ENCODE results near the gene TMEM129. TPM values are rescaled to one million over a fixed set of nuclear protein-coding genes. Genes with fewer than 3 reads are reported as not detected.

Gene TMEM129
- total RNA-seq, 2 experiments from 2014 or later, result 39.2 to 44.0 TPM

DNA sequence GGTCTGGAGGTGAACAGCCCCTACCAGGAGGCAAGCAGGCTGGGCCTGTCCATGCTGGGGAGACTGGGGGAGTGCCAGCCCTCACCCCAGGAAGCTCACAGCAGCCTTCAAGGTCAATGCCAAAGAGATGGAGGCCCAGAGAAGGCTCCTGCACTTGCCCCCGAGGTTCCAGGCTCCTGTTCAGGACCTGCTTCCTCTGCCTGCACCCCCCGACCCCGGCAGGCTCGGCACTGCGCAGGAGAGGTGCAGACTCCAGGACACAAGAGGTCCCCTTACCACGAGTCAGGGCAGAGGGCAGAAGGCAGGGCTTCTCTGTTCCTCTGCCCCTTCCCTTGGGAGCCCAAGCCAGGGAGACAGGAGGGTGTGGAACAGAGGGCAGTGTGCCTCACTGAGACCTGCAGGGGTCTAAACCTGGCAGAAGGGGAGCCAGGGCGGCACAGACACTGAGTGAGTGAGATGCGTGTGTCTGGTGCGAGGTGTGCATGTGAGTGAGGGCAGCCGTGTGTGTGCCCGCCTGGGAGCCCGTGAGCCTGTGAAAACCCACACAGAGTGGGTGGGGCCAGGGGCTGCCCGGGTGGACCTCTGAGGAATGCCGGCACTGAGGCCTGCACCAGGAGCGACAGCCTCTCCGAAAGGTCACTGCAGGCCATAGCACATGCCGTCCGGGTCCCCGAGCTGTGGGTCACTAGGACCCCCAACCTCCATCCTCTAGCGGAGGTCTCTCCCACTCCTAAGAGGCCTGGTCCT is 41.3 kb upstream of the TMEM129 start:
- CTCF ChIA-PET (ENCODE audit: unreplicated experiment), result no interaction called here
- POLR2A ChIA-PET, result no interaction called here
- no TSS peak for BruUV-seq (replicated peaks)
- Histone ChIP-seq H3K36me3 (ENCODE audit: insufficient read depth, low read length) (no peaks in the 10 kb centered on the region), H2AFZ (ENCODE audit: low read length) (no peak overlapping the region), H3K4me2 (ENCODE audit: low read length) (no peak overlapping the region), H3K4me3 (ENCODE audit: low read depth, low read length, poor library complexity, severe bottlenecking) (no peak overlapping the region), H3K9me2 (ENCODE audit: insufficient read depth, low read length) (no peaks in the 10 kb centered on the region), H3K79me2 (ENCODE audit: insufficient read depth, low read depth, low read length) (no peaks in the 10 kb centered on the region), H3K27ac (ENCODE audit: low read depth, low read length, poor library complexity, severe bottlenecking) (no peak overlapping the region), H3K9me3 (ENCODE audit: low read length) (no peaks in the 10 kb centered on the region), H3K4me1 (ENCODE audit: insufficient read depth, low read length, poor library complexity, severe bottlenecking) (peaks cover 5% of the 10 kb centered on the region), H4K20me1 (ENCODE audit: insufficient read depth, low read length) (no peaks in the 10 kb centered on the region)
- TF ChIP-seq, protein P1, sequence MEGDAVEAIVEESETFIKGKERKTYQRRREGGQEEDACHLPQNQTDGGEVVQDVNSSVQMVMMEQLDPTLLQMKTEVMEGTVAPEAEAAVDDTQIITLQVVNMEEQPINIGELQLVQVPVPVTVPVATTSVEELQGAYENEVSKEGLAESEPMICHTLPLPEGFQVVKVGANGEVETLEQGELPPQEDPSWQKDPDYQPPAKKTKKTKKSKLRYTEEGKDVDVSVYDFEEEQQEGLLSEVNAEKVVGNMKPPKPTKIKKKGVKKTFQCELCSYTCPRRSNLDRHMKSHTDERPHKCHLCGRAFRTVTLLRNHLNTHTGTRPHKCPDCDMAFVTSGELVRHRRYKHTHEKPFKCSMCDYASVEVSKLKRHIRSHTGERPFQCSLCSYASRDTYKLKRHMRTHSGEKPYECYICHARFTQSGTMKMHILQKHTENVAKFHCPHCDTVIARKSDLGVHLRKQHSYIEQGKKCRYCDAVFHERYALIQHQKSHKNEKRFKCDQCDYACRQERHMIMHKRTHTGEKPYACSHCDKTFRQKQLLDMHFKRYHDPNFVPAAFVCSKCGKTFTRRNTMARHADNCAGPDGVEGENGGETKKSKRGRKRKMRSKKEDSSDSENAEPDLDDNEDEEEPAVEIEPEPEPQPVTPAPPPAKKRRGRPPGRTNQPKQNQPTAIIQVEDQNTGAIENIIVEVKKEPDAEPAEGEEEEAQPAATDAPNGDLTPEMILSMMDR (conservative IDR thresholded peaks at IDR 0.05; ENCODE audit: low read length), result no peak
- no peak for TF ChIP-seq EZH2phosphoT487 (IDR thresholded peaks at IDR 0.05; ENCODE audit: borderline replicate concordance, low read depth, low read length)
- no peak for DNase-seq (ENCODE audit: low spot score)
- intact Hi-C loops (cut with micrococcal nuclease; ENCODE audit: unreplicated experiment), result loop anchor here (5.0 kb wide), 1 partner anchor 50 kb away; no protein-coding TSS in a partner anchor

DNA sequence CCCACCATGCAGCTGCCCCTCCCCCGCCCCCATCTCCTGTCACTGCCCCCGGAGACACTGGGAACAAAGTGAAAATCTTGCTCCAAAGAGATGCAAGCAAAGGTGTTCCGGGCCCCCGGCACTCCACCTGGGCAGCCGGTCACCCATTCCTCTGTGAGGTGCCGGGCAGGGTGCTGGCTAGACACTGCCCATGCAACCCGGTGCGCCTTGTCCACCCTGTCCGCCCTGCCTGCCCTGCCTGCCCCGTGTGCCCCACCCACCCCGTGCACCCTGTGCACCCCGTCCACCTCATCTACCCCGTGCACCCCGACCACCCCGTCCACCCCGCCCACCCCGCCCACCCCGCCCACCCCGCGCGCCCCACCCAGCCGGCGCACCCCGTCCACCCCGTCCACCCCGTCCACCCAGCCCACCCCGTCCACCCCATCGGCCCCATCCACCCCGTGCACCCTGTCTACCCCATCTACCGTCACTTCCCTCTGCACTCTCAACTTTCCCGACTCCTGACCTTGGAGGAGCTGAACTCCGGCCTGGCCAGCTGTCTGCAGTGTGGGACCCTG is 40.1 kb upstream of the TMEM129 start:
- Histone ChIP-seq H3K79me2 (ENCODE audit: insufficient read depth, low read depth, low read length) (no peaks in the 10 kb centered on the region), H3K4me2 (ENCODE audit: low read length) (no peak overlapping the region), H3K4me1 (ENCODE audit: insufficient read depth, low read length, poor library complexity, severe bottlenecking) (no peaks in the 10 kb centered on the region), H4K20me1 (ENCODE audit: insufficient read depth, low read length) (no peaks in the 10 kb centered on the region), H3K27ac (ENCODE audit: low read depth, low read length, poor library complexity, severe bottlenecking) (no peak overlapping the region), H3K9me3 (ENCODE audit: low read length) (no peaks in the 10 kb centered on the region), H3K4me3 (ENCODE audit: low read depth, low read length, poor library complexity, severe bottlenecking) (no peak overlapping the region), H3K36me3 (ENCODE audit: insufficient read depth, low read length) (no peaks in the 10 kb centered on the region), H2AFZ (ENCODE audit: low read length) (no peak overlapping the region), H3K9me2 (ENCODE audit: insufficient read depth, low read length) (no peaks in the 10 kb centered on the region)
- POLR2A ChIA-PET, result no interaction called here
- TF ChIP-seq EZH2phosphoT487 (IDR thresholded peaks at IDR 0.05; ENCODE audit: borderline replicate concordance, low read depth, low read length), result no peak
- TF ChIP-seq, protein P1 (conservative IDR thresholded peaks at IDR 0.05; ENCODE audit: low read length), result no peak
- no TSS peak for BruUV-seq (replicated peaks)
- CTCF ChIA-PET (ENCODE audit: unreplicated experiment), result no interaction called here
- DNase-seq (ENCODE audit: low spot score), result no peak
- intact Hi-C loops (cut with micrococcal nuclease; ENCODE audit: unreplicated experiment), result loop anchor here (5.0 kb wide), 1 partner anchor 51 kb away; no protein-coding TSS in a partner anchor

DNA sequence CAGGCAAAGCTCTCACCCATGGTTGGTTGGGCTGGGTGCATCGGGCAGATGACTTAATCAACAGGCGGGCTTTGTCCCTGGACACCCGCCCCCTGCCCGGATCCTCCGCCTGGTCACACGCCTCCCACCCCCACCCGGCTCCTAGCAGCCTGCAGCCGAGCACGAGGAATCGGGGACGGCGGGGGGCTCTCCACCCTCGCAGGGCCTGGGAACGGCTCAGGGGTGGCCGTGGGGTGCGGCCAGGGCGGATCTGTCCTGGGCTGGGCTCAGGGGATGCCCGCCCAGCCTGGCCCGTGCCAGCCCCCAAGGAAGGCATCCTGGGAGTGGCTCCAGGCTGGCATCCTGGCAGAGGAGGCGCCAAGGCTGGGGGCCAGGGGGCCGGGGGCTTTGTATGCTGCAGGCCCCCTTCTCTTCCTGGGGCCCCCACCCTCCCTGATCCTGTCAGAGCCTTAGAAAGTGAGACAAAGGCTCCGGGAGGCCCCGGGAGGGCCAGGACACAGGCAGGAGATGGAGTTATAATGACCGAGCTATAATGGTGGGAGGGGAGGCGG is 39.5 kb upstream of the TMEM129 start:
- BruUV-seq (replicated peaks), result no TSS peak
- no peaks in the 10 kb centered on the region for H3K79me2 ChIP-seq (ENCODE audit: insufficient read depth, low read depth, low read length)
- no peak for TF ChIP-seq EZH2phosphoT487 (IDR thresholded peaks at IDR 0.05; ENCODE audit: borderline replicate concordance, low read depth, low read length)
- TF ChIP-seq, protein P1 (conservative IDR thresholded peaks at IDR 0.05; ENCODE audit: low read length), result no peak
- no peak overlapping the region for H3K4me3 ChIP-seq (ENCODE audit: low read depth, low read length, poor library complexity, severe bottlenecking)
- ChIA-PET POLR2A (no interaction called here), CTCF (ENCODE audit: unreplicated experiment) (no interaction called here)
- no peak for DNase-seq (ENCODE audit: low spot score)
- H4K20me1 ChIP-seq (ENCODE audit: insufficient read depth, low read length), result no peaks in the 10 kb centered on the region
- H3K27ac ChIP-seq (ENCODE audit: low read depth, low read length, poor library complexity, severe bottlenecking), result no peak overlapping the region
- intact Hi-C loops (cut with micrococcal nuclease; ENCODE audit: unreplicated experiment), result loop anchor here (5.0 kb wide), 1 partner anchor 52 kb away; no protein-coding TSS in a partner anchor
- H2AFZ ChIP-seq (ENCODE audit: low read length), result no peak overlapping the region
- H3K9me3 ChIP-seq (ENCODE audit: low read length), result no peaks in the 10 kb centered on the region
- no peaks in the 10 kb centered on the region for H3K36me3 ChIP-seq (ENCODE audit: insufficient read depth, low read length)
- no peak overlapping the region for H3K4me2 ChIP-seq (ENCODE audit: low read length)
- no peaks in the 10 kb centered on the region for H3K9me2 ChIP-seq (ENCODE audit: insufficient read depth, low read length)
- H3K4me1 ChIP-seq (ENCODE audit: insufficient read depth, low read length, poor library complexity, severe bottlenecking), result no peaks in the 10 kb centered on the region

Data from OCI-LY7 (cell line).